Measurements from ENCODE around the gene ARHGAP29.

Gene ARHGAP29

GRCh38 chr1:94248956-94249688, 11.7 kb upstream of the ARHGAP29 start:
- Histone ChIP-seq H3K9me3 (ENCODE audit: control insufficient read depth, insufficient read depth, low read length) (no peaks in the 10 kb centered on the region), H3K4me1 (ENCODE audit: insufficient read depth, low read length) (no peaks in the 10 kb centered on the region), H3K9ac (ENCODE audit: low read depth, low read length) (no peak overlapping the region), H3K36me3 (ENCODE audit: insufficient read depth, low read length) (no peaks in the 10 kb centered on the region)

DNA sequence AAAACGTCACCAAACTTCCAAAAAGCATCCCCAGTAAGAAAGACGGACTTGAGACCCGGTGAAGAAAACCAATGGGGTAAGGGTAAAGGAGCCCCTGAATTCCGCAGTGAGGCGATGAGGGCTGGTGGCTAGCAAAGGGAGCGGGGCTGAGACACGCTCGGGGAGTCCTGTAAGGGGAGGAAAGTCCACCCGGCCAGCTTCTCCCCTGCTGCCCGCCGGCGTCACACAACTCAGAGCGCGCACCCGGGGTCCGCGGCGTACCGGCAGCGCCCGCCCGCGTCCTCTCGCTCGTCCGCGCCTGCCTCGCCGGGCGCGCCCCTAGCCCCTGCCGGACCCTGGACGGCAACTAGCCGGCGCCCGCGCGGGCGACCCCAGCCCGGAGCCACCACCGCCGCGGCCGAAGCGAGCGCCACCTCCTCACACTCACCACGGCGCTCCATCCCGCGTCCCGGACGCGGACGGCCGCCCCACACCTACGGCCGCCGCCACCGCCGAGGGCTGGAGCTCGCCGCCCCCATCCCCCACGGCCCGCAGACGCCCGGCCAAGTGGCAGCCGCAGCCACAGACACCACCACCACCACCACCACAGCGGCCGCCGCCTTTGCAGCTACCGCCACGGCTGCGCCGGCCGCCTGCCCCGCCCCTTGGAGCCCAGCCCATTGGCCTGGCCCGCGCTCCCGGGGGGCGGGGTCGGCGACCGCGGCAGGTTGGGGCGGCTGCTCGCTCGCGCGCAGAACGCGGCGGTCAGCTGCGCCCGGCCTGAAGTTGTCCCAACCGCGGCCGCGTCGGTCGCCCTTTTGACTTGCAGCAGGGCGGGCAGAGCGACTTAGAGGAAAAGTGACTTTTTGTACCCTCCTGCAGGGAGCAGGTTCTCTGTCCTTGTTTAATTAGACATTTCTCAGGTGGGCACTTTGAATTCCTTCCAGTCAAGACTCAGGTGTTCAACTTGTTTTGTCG, 10.0 kb upstream of the ARHGAP29 start:
- Histone ChIP-seq H3K36me3 (ENCODE audit: insufficient read depth, low read length) (no peaks in the 10 kb centered on the region), H3K9me3 (ENCODE audit: control insufficient read depth, insufficient read depth, low read length) (no peaks in the 10 kb centered on the region), H3K9ac (ENCODE audit: low read depth, low read length) (peak overlapping the region; percentile 67), H3K4me1 (ENCODE audit: insufficient read depth, low read length) (no peaks in the 10 kb centered on the region)

GRCh38 chr1:94246692-94247137, 9.3 kb upstream of the ARHGAP29 start:
- Histone ChIP-seq H3K9me3 (ENCODE audit: control insufficient read depth, insufficient read depth, low read length) (no peaks in the 10 kb centered on the region), H3K4me1 (ENCODE audit: insufficient read depth, low read length) (no peaks in the 10 kb centered on the region), H3K36me3 (ENCODE audit: insufficient read depth, low read length) (no peaks in the 10 kb centered on the region), H3K9ac (ENCODE audit: low read depth, low read length) (peak overlapping the region; percentile 67; the same call in 1 of the 2 replicates)

DNA sequence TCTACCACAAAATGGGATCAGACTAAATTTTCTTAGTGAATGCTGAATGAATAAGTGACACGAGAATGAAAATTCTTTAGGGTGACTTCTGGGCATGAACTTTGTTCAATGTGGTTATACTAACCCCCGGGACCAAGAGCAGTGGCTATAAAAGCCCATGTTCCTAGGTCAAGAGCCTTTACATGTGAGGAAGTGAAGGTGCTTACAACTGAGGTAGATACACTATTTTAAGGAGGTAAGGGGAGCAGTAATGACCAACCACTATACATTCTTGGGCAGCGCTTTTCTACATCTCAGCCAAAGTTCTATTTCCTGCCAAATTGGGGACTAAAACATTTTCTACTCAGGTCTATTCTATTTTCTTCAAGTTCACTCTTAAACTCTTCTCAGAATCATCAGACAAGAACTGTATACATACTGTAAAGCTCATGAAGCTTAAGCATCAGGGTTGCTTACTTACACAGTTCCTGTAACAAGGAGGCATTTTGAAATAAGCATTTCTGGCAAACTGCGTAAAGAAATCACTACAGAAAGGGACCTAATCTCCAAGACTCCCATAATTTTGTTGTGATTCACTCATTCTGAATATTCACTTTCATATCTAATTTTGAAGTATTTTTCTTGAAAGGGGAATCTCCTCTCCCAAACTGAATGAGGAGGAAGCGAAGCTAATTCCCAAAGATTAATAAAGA, 8.5 kb upstream of the ARHGAP29 start:
- Histone ChIP-seq H3K36me3 (ENCODE audit: insufficient read depth, low read length) (no peaks in the 10 kb centered on the region), H3K9ac (ENCODE audit: low read depth, low read length) (no peak overlapping the region), H3K9me3 (ENCODE audit: control insufficient read depth, insufficient read depth, low read length) (no peaks in the 10 kb centered on the region), H3K4me1 (ENCODE audit: insufficient read depth, low read length) (no peaks in the 10 kb centered on the region)

- Histone ChIP-seq H3K4me1 (ENCODE audit: insufficient read depth, low read length) (no peaks in the 10 kb centered on the region), H3K9me3 (ENCODE audit: control insufficient read depth, insufficient read depth, low read length) (no peaks in the 10 kb centered on the region), H3K36me3 (ENCODE audit: insufficient read depth, low read length) (no peaks in the 10 kb centered on the region), H3K9ac (ENCODE audit: low read depth, low read length) (no peak overlapping the region)
Measured at GRCh38 chr1:94244816-94245215, 7.4 kb upstream of the ARHGAP29 start.

GRCh38 chr1:94243665-94244064, 6.3 kb upstream of the ARHGAP29 start:
- H3K4me1 ChIP-seq (ENCODE audit: insufficient read depth, low read length) = no peaks in the 10 kb centered on the region
- no peak overlapping the region for H3K9ac ChIP-seq (ENCODE audit: low read depth, low read length)
- no peaks in the 10 kb centered on the region for H3K9me3 ChIP-seq (ENCODE audit: control insufficient read depth, insufficient read depth, low read length)

GRCh38 chr1:94240822-94241221, 3.4 kb upstream of the ARHGAP29 start:
- Histone ChIP-seq H3K9me3 (ENCODE audit: control insufficient read depth, insufficient read depth, low read length) (no peaks in the 10 kb centered on the region), H3K4me1 (ENCODE audit: insufficient read depth, low read length) (no peaks in the 10 kb centered on the region), H3K9ac (ENCODE audit: low read depth, low read length) (no peak overlapping the region), H3K36me3 (ENCODE audit: insufficient read depth, low read length) (no peaks in the 10 kb centered on the region)

More at GRCh38 chr1:94243665-94244064, 6.3 kb upstream of the ARHGAP29 start:
- no peaks in the 10 kb centered on the region for H3K36me3 ChIP-seq (ENCODE audit: insufficient read depth, low read length)

- Histone ChIP-seq H3K36me3 (ENCODE audit: insufficient read depth, low read length) (no peaks in the 10 kb centered on the region), H3K4me1 (ENCODE audit: insufficient read depth, low read length) (no peaks in the 10 kb centered on the region), H3K9me3 (ENCODE audit: control insufficient read depth, insufficient read depth, low read length) (no peaks in the 10 kb centered on the region), H3K9ac (ENCODE audit: low read depth, low read length) (no peak overlapping the region)
Measured at GRCh38 chr1:94239796-94240195, 2.4 kb upstream of the ARHGAP29 start.

DNA sequence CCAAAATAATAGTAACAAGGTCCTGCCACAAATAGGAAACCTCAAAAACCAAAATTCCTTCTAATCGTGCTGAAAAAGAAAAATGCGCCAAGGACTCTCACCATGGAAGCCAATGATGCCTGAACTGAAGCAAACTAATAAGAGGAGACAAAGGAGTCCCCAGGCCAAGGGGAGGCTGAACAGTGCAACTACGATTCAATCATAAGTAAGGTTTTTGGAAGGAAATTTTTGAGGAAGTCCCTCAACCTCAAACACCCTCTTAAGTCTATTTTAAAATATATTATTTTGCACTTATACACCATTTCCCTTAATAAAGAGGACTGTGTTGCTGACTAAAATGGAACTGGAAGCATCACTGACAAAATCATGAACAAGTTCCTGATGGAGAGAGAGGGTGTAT, 1.7 kb upstream of the ARHGAP29 start:
- Histone ChIP-seq H3K9me3 (ENCODE audit: control insufficient read depth, insufficient read depth, low read length) (no peaks in the 10 kb centered on the region), H3K9ac (ENCODE audit: low read depth, low read length) (no peak overlapping the region), H3K36me3 (ENCODE audit: insufficient read depth, low read length) (no peaks in the 10 kb centered on the region), H3K4me1 (ENCODE audit: insufficient read depth, low read length) (0 out of 2 replicates have a peak, but pooled peaks cover under 1% of the 10 kb centered on the region)

GRCh38 chr1:94236630-94237290, 624 bp downstream of the ARHGAP29 start:
- H3K9me3 ChIP-seq (ENCODE audit: control insufficient read depth, insufficient read depth, low read length) = no peaks in the 10 kb centered on the region
- peaks cover 6% of the 10 kb centered on the region; the same call in 1 of the 2 replicates for H3K4me1 ChIP-seq (ENCODE audit: insufficient read depth, low read length)
- peak overlapping the region; percentile 97 for H3K9ac ChIP-seq (ENCODE audit: low read depth, low read length)
- H3K36me3 ChIP-seq (ENCODE audit: insufficient read depth, low read length) = no peaks in the 10 kb centered on the region

DNA sequence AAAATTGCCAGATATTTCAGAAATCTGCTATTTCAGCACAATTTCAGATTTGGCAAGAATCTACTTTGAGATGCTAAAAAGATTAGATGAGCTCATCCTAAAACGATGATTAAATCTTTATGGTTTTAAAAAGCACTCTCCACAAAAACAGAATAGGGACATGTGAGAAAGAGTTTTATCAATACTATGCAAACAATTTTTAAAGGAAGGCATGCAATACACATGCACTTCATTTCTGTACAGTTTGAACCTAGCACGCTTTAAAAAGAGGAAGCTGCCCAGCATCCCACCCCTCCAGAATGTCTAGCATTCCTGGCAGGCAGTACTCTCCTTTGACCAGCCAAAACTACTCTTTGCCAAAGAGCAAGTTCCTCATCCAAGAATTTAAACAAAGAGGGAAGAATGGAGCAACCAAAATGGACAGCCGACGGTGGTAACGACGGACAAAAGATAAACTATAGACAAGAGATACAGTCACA, 1.3 kb downstream of the ARHGAP29 start:
- Histone ChIP-seq H3K9ac (ENCODE audit: low read depth, low read length) (peak overlapping the region; percentile 97; the same call in 1 of the 2 replicates), H3K36me3 (ENCODE audit: insufficient read depth, low read length) (no peaks in the 10 kb centered on the region), H3K9me3 (ENCODE audit: control insufficient read depth, insufficient read depth, low read length) (no peaks in the 10 kb centered on the region), H3K4me1 (ENCODE audit: insufficient read depth, low read length) (peaks cover 6% of the 10 kb centered on the region; the same call in 1 of the 2 replicates)

DNA sequence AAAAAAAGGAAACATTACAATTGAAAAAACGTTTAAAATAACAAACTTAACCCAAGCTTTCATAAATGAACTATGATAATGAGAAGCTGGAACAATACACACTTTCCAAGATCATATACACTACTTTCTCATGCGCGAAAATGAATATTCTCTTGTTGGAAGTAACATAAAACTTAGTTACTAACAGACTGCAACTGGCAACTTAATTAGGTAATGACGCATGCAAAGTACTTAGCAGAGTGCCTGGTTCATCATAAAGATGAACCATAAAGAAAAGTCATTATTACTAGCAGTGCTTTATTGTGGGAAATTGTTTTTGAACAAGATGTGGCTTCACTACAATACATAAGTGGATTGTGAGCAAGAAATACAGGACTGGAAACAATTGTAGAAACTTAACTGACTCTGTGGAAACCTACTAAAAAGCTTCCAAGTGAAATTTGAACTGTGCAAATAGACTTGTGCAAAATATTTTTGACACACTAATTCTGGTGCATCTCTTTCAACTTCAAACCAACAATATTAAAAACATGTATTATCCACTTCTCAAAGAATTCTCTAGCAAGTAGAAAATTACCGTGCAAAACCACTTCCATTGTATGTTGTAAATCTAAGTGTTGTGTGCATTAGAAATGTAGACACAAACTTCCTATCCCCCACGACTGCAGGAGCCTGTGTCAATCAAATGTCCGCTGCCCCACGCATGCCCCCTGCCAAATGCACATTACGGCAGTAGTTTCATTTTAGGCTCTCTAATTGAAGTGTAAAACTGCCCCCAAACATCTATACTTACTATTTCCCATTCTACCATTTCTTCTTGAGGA, 2.0 kb downstream of the ARHGAP29 start:
- H3K4me1 ChIP-seq (ENCODE audit: insufficient read depth, low read length) = peaks cover 6% of the 10 kb centered on the region; the same call in 1 of the 2 replicates
- H3K9ac ChIP-seq (ENCODE audit: low read depth, low read length) = no peak overlapping the region
- no peaks in the 10 kb centered on the region for H3K36me3 ChIP-seq (ENCODE audit: insufficient read depth, low read length)
- no peaks in the 10 kb centered on the region for H3K9me3 ChIP-seq (ENCODE audit: control insufficient read depth, insufficient read depth, low read length)

- no peaks in the 10 kb centered on the region for H3K9me3 ChIP-seq (ENCODE audit: control insufficient read depth, insufficient read depth, low read length)
- H3K9ac ChIP-seq (ENCODE audit: low read depth, low read length) = no peak overlapping the region
- no peaks in the 10 kb centered on the region for H3K36me3 ChIP-seq (ENCODE audit: insufficient read depth, low read length)
- H3K4me1 ChIP-seq (ENCODE audit: insufficient read depth, low read length) = peaks cover 6% of the 10 kb centered on the region; the same call in 1 of the 2 replicates
Measured at GRCh38 chr1:94234615-94235014, 2.8 kb downstream of the ARHGAP29 start.
